SK-N-MC (cell line): ENCODE measurements around the gene NDOR1.

Experiments used
- EZH2 ChIP-seq: fragments of 200-600 bp; sonication (generic); IDR thresholded peaks from one replicate; pipeline ENCODE4 v1.6.1; 2017; ENCODE audit warnings: antibody characterized with exemption
- POLR2AphosphoS5 ChIP-seq: IDR thresholded peaks from 2 replicates; pipeline ENCODE4 v1.6.1; 2012; ENCODE audit warnings: mild to moderate bottlenecking, low read depth, low read length, borderline replicate concordance

GRCh38 chr9:137161558-137162486 lies 43.7 kb upstream of the NDOR1 start:
- TF ChIP-seq POLR2AphosphoS5 (no peak), EZH2 (no peak)
